ENCODE data around the gene APMAP.
"Not testable (repeated sequence)": the region's sequence is repeated elsewhere in the genome, so short reads cannot be mapped to it uniquely, and the experiment has no call there.

APMAP gene

DNA sequence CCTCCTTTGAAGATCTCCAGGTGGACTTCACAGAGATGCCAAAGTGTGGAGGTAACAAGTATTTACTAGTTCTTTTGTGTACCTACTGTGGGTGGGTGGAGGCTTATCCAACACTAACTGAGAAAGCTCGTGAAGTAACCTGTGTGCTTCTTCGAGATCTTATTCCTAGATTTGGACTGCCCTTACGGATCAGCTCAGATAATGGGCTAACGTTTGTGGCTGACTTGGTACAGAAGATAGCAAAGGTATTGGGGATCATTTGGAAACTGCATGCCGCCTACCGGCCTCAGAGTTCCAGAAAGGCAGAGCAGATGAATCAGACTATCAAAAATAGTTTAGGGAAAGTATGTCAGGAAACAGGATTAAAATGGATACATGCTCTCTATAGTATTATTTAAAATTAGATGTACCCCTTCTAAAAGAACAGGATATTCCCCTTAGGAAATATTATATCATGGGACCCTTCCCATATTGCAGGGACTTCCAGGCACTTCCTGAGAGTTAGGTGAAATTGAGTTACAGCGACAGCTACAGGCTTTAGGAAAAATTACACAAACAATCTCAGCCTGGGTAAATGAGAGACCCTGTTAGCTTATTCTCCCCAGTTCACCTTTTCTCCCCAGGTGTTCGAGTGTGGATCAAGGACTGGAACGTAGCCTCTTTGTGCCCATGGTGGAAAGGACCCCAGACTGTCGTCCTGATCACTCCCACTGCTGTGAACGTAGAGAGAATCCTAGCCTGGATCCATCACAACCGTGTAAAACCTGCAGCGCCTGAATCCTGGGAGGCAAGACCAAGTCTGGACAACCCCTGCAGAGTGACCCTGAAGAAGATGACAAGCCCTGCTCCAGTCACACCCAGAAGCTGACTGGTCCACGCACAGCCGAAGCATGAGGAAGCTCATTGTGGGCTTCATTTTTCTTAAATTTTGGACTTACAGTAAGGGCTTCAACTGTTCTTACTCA, 61.5 kb downstream of the APMAP start:
- not testable (repeated sequence) for DNase-seq (ENCODE audit: low read depth)

DNA sequence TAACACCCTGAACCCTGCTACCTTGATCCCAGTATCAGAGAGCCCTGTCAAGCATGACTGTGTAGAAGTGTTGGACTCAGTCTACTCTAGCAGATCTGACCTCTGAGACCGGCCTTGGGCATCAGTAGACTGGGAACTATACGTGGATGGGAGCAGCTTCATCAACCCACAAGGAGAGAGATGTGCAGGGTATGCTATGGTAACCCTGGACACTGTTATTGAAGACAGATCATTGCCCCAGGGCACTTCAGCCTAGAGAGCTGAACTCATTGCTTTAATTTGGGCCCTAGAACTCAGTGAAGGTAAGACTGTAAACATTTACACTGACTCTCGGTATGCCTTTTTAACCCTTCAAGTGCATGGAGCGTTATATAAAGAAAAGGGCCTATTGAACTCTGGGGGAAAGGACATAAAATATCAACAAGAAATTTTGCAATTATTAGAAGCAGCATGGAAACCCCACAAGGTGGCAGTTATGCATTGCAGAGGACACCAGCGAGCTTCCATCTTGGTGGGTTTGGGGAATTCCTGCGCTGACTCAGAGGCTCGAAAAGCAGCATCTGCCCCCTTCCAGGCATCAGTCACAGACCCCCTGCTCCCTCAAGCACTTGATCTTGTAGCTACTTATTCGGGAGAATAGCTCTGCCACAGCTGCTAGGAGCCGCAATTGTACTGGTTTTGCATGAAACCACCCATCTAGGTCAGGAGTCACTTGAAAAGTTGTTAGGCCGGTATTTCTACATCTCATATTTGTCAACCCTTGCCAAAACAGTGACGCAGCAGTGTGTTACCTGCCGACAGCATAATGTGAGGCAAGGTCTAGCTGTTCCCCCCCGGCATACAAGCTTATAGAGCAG, 62.5 kb downstream of the APMAP start:
- not testable (repeated sequence) for DNase-seq (ENCODE audit: low read depth)

DNA sequence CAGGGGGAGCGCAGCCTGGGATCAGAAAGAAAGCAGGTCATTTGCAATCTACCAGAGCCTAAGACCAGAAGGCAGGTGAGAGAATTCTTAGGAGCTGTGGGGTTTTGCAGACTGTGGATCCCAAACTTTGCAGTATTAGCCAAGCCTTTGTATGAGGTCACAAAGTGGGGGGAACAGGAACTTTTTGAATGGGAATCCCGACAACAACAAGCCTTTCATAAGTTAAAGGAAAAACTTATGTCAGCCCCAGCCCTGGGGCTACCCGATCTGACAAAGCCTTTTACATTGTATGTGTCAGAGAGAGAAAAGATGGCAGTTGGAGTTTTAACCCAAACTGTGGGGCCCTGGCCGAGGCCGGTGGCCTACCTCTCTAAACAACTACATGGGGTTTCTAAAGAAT, 63.3 kb downstream of the APMAP start:
- not testable (repeated sequence) for DNase-seq (ENCODE audit: low read depth)

DNA sequence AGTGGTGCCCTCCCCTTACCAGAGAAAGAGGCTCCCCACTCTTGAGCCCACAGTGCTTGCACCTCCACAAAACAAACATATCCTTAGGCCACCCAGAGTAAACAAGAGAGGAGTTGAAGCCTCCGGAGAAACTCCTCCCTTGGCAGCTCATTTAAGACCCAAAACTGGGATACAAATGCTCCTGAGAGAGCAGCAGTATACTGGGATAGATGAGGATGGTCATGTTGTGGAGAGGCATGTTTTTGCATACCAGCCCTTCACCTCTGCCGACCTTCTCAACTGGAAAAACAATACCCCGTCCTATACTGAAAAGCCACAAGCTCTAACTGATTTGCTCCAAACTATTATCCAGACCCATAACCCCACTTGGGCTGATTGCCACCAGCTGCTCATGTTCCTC, 71.8 kb downstream of the APMAP start:
- DNase-seq (ENCODE audit: low read depth), result not testable (repeated sequence)

DNA sequence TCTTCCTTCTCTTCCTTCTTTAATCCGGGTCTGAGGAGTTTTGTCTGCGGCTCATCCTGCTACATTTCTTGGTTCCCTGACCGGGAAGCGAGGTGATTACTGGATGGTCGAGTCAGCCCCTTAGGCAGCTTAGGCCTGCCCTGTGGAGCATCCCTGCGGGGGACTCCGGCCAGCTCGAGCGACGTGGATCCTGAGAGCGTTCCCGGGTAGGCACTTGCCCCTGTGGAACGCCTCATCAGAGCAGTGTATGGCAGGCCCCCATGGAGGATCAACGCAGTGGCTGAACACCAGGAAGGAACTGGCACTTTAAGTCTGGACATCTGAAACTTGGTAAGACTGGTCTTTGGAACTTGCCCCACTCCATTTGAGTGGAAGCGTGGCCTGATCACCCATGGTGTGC, 72.9 kb downstream of the APMAP start:
- not testable (repeated sequence) for DNase-seq (ENCODE audit: low read depth)

DNA sequence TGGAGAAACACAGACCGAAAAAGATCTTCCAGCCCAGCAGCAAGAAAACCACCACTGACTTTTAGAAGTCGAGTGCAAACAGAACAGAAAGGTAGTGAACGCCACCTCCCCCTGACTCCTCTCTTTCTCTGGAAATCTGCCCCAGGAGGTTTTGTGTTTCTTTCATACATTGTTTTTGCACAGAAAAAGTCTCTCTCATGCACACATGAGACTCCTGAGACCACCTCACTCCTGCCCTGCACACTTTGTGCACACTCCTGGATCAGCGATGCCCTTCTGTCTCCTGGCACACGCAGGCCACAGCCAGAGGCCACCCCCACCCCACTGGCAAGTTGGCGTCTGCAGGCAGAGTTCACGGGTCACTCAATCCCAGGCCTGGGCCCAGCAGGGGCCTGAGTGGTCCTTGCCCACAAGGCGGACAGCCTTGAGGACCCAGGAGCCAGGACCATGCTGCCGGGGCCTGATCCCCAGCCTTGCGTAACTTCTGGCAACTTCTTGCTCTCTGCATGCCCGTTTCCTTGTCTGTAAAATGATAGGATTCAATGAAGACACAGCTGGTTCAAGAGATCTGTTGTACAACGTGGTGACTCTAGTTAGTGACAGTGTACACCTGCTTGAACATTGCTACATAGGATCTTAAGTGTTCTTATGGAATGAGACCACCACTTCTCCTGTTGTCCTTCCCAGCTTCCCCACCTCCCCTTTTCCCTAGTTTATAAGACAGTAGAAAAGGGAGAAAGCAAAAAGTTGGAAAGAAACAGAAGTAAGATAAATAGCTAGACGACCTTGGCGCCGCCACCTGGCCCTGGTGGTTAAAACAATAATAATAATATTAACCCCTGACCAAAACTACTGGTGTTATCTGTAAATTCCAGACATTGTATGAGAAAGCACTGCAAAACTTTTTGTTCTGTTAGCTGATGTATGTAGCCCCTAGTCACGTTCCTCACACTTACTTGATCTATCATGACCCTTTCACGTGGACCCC, 73.7 kb downstream of the APMAP start:
- DNase-seq (ENCODE audit: low read depth), result no peak

DNA sequence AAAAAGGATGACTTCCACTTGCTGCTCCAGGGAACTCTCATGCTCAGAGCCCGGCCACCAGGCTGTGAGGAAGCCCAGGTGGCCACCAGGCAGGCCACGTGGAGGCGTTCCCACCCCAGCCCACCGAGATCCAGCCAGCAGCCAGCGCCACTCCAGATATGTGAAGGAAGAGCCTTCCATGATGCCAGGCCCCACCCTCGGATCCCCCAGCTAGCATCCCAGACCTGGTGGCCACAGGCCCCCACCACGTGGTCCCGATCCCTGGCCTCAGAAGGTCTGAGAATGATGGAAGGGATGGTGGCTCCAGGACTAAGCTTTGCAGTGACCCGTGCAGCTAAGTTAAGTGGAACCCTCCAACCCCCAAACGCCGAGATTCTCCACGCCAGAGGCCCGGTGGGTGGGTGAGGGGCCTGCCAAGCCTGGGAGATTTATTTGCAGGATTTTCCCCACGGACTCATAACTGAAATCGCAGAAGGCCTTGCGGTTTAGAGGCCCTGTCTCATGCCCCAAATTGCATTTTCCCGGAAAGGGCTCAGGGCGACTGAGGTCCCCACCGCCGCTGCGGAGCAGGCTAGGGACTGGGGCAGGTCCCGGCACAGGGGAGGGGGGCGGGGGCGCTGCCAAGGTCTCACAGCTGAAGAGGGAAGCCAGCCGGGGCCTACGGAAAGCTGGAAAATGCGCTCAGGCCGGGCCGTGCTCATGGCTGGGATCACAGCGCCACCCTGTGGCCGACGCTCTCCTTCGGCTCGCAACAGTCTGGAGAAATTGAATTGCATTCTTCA, 74.6 kb downstream of the APMAP start:
- no peak for DNase-seq (ENCODE audit: low read depth)

DNA sequence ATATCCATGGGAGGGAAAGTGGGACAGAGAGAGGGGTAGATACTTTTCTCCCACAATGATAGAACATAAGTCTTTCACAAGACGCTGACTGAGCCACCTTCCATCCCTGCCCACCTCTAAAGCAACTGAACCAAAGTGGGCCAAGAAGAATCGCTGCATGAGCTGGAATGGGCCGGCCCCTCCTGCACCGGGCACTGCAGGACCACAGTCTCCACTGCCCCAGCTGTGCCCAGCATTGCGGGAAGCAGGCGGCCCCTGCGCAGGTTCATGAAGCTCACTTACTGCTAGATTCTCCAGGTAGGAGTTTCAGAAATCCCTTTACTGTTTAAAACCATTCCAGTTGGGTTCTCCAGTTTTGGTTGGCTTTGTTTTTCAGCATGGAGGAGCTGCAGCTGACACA, 75.5 kb downstream of the APMAP start:
- DNase-seq (ENCODE audit: low read depth), result no peak

DNA sequence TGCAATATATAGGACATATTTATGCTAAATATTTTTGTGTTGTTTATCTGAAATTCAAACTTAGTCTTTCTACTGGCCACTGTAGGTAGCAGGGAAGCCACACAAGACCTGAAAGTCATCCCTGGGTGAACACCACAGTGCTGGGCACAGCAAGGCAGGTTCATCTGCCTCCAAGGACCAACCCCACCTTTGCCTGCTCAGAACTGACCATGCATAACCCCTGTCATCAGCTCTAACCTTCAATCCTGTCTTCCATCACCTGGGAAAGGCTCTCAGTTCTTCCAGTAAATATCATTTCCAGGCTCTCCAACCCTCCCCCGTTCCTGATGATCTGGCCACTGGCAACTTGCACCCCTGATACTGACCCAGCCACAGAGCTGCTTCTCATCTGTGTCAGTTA, 76.1 kb downstream of the APMAP start:
- no peak for DNase-seq (ENCODE audit: low read depth)

DNA sequence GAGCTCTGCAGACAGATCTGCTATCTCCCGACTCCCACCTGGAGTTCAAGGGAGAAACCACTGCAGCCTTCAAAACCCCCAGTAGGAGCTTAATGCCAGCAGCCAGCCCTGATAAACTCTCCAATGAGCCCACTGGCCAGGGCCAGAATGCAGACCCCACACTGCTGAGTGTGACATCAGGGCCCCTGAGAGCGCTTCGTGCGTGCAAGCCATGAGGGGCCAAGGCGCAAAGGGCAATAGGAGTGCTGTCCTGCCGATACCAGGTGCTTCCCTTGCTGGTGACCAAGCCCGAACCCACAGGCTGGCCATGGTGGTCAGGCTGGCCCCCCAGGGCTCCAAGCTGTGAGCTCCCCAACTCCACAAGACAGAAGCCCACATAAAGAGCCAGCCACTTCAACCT, 76.7 kb downstream of the APMAP start:
- DNase-seq (ENCODE audit: low read depth), result no peak

DNA sequence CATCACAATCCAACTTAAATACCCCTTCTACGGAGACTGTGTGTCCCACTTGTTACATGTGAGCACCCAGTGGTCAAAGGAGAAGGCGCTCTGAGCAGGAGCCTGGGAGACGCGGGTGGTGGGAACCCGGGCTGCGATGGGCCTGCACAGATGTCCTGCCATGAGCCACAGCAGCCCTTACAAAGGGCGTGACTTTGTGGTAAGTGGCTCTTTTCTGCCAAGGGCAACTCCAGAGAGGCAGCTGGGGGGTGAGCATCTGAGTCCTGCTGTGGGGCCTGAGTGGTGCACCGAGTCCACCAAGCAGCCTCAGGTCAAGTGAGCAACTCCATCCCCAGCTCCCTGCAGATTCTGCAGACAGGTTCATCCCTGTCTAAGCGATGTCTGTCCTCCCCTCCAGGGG, 77.1 kb downstream of the APMAP start:
- DNase-seq (ENCODE audit: low read depth), result no peak

DNA sequence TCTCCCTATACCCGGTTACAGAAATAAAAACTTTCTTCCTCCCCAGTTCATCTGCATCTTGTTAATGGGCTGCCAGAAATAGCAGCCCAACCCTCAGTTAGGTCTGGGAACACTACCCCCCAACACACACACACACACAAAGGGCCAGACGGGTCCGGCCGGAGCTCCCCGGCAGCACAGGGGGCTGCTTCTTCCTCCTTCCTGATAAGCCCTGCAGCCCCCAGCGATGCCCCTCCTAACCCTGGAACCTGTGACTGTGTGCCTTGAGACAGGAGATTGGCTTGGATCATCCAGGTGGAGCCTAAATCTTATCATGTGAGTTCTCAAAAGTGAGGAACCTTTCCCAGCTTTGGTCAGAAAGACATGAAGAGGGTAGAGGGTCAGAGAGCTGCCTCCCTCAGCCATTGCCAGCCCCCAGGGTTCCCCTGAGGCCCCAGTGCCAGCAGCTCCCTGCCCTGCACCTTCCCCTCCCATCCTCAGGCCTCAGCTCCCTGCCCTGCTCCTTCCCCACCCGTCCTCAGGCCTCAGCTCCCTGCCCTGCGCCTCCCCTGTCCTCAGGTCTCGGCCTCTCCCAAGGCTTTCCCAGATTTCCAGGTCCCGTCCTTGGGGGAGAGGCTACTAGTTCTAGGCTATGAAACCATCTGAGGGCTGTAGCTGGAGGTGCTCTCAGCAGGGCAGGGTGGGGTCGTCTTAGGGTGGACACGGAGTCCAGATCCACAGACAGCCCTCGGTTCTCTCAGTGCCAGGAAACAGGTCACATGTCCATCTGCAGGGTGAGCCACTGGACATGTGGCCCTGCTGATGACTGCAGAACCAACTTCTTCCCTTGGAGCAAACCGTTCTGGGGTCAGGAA, 77.9 kb downstream of the APMAP start:
- DNase-seq (ENCODE audit: low read depth), result no peak

DNA sequence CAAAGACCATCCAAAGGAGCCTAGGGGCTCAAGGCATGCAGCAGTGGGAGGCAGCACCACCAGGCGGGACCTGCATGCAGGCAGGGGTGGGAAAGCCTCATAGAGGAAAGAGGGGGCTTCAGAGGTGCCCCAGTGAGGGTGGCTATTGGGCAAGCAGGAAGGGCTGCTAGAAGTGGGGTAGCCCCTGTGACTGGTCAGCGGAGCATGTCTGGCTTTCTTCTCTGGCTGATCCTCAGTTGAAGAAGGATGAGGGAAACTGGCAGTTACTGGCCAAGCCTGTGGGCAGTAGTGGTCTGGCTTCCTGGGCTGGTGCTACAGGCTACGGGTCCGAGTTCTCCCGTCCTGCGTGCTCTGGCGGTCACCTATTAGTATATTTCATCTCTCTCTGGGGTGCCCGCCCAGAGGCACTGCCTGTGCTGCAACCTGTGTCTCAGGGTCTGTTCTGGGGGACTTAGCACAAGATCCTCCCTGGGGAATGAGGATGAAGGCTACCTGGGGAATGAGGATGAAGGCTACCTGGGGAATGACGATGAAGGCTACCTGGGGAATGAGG, 79.4 kb downstream of the APMAP start:
- no peak for DNase-seq (ENCODE audit: low read depth)

All from GM04503 (cell line).